GM23338 (cell line): ENCODE measurements around the gene SLC45A1. TPM values are rescaled to one million over a fixed set of nuclear protein-coding genes. Genes with fewer than 3 reads are reported as not detected.

Source experiments
- ATAC-seq: fragments of 200-7000 bp; cut with Tn5 transposase; 3 replicates; pipeline ENCODE4 v1.9.1; 2020
- DNase-seq: peaks from one replicate; pipeline ENCODE4 v3.0.0-alpha.2; 2015; ENCODE audit warnings: low spot score
- H2AFZ ChIP-seq: fragments of 200-600 bp; sonication (generic); 2 replicates; pipeline ENCODE4 v1.8.0; 2016; ENCODE audit warnings: antibody characterized with exemption, mild to moderate bottlenecking, moderate library complexity
- H3F3A ChIP-seq: fragments of 200-600 bp; sonication (generic); replicated peaks from 2 replicates; pipeline ENCODE4 v1.8.0; 2017; ENCODE audit warnings: antibody characterized with exemption, mixed run types, low read depth
- H3K27ac ChIP-seq: fragments of 200-600 bp; sonication (generic); 2 replicates; pipeline ENCODE4 v1.6.1; 2016; ENCODE audit warnings: low read depth
- H3K27me3 ChIP-seq: fragments of 200-600 bp; sonication (generic); 2 replicates; pipeline ENCODE4 v1.8.0; 2016; ENCODE audit warnings: mild to moderate bottlenecking, mixed run types, moderate library complexity; ENCODE audit not compliant: insufficient read depth
- H3K36me3 ChIP-seq: fragments of 200-600 bp; sonication (generic); 2 replicates; pipeline ENCODE4 v1.8.0; 2016; ENCODE audit warnings: mild to moderate bottlenecking; ENCODE audit not compliant: insufficient read depth
- H3K4me1 ChIP-seq: fragments of 200-600 bp; sonication (generic); 2 replicates; pipeline ENCODE4 v1.8.0; 2016; ENCODE audit warnings: mild to moderate bottlenecking, moderate library complexity; ENCODE audit not compliant: insufficient read depth
- H3K4me2 ChIP-seq: fragments of 200-600 bp; sonication (generic); 2 replicates; pipeline ENCODE4 v1.7.1; 2017; ENCODE audit warnings: mixed run types
- H3K4me3 ChIP-seq: fragments of 200-600 bp; sonication (generic); 2 replicates; pipeline ENCODE4 v1.6.1; 2016; ENCODE audit warnings: mixed run types
- H3K79me2 ChIP-seq: fragments of 200-600 bp; sonication (generic); replicated peaks from 2 replicates; pipeline ENCODE4 v1.8.0; 2017; ENCODE audit warnings: mild to moderate bottlenecking; ENCODE audit not compliant: insufficient read depth
- H3K9me2 ChIP-seq: fragments of 200-600 bp; sonication (generic); 2 replicates; pipeline ENCODE4 v1.8.0; 2017; ENCODE audit not compliant: insufficient read depth
- H4K20me1 ChIP-seq: fragments of 200-600 bp; sonication (generic); replicated peaks from 2 replicates; pipeline ENCODE4 v1.8.0; 2017; ENCODE audit warnings: mild to moderate bottlenecking; ENCODE audit not compliant: insufficient read depth
- H3K27ac Mint-ChIP-seq: 2 replicates; pipeline ENCODE4 v1.8.0; 2020; ENCODE audit warnings: inconsistent platforms, mild to moderate bottlenecking, moderate library complexity, mixed read lengths
- H3K27me3 Mint-ChIP-seq: 3 replicates; pipeline ENCODE4 v1.8.0; 2022; ENCODE audit warnings: low read depth, mild to moderate bottlenecking, moderate library complexity, mixed read lengths, inconsistent platforms; ENCODE audit not compliant: insufficient read depth, poor library complexity
- H3K36me3 Mint-ChIP-seq: 3 replicates; pipeline ENCODE4 v1.8.0; 2021; ENCODE audit warnings: low read depth, mild to moderate bottlenecking, inconsistent platforms, moderate library complexity, mixed read lengths
- H3K4me1 Mint-ChIP-seq: 3 replicates; pipeline ENCODE4 v1.8.0; 2020; ENCODE audit warnings: mild to moderate bottlenecking, inconsistent platforms, mixed read lengths
- H3K4me3 Mint-ChIP-seq: 3 replicates; pipeline ENCODE4 v1.8.0; 2021; ENCODE audit warnings: moderate library complexity, mild to moderate bottlenecking, inconsistent platforms, mixed read lengths
- H3K9me3 Mint-ChIP-seq: 3 replicates; pipeline ENCODE4 v1.8.0; 2020; ENCODE audit warnings: moderate library complexity, mild to moderate bottlenecking, inconsistent platforms, mixed read lengths
- CREB1 ChIP-seq: fragments of 250-450 bp; sonication (Bioruptor Pico); IDR thresholded peaks from 2 replicates; pipeline ENCODE4 v1.5.0; 2020; ENCODE audit warnings: low read depth, mild to moderate bottlenecking, moderate library complexity
- CTCF ChIP-seq, 2 experiments: fragments of 200-600 bp in 1 of 2; sonication (generic) in 1 of 2; conservative IDR thresholded peaks; 2 replicates each; pipeline versions ENCODE4 v1.5.1 to v1.6.1; 2016 to 2017; ENCODE audit warnings: antibody characterized with exemption in 2 of 2, low read depth in 2 of 2, mild to moderate bottlenecking in 2 of 2, moderate library complexity in 1 of 2
- ETS1 ChIP-seq: IDR thresholded peaks from 2 replicates; pipeline ENCODE4 v1.6.1; 2016; ENCODE audit warnings: antibody characterized with exemption
- EZH2 ChIP-seq: fragments of 200-600 bp; sonication (generic); IDR thresholded peaks from one replicate; pipeline ENCODE4 v1.8.0; 2017; ENCODE audit warnings: antibody characterized with exemption, mild to moderate bottlenecking, low read depth; ENCODE audit not compliant: unreplicated experiment
- EZH2phosphoT487 ChIP-seq: fragments of 200-600 bp; sonication (generic); IDR thresholded peaks from one replicate; pipeline ENCODE4 v1.8.1; 2018; ENCODE audit warnings: antibody characterized with exemption; ENCODE audit not compliant: unreplicated experiment
- JUNB ChIP-seq: IDR thresholded peaks from one replicate; pipeline ENCODE4 v1.6.1; 2016; ENCODE audit warnings: antibody characterized with exemption; ENCODE audit not compliant: unreplicated experiment
- NANOG ChIP-seq: IDR thresholded peaks from 2 replicates; pipeline ENCODE4 v1.6.1; 2016; ENCODE audit warnings: antibody characterized with exemption, borderline replicate concordance
- POLR2AphosphoS5 ChIP-seq: IDR thresholded peaks from 2 replicates; pipeline ENCODE4 v1.6.1; 2016; ENCODE audit warnings: antibody characterized with exemption, low read depth
- REST ChIP-seq: IDR thresholded peaks from one replicate; pipeline ENCODE4 v1.6.1; 2018; ENCODE audit warnings: antibody characterized with exemption; ENCODE audit not compliant: unreplicated experiment
- STAT1 ChIP-seq: IDR thresholded peaks from one replicate; pipeline ENCODE4 v1.6.1; 2016; ENCODE audit warnings: antibody characterized with exemption; ENCODE audit not compliant: unreplicated experiment
- ZNF114 ChIP-seq: fragments of 250-450 bp; sonication (Bioruptor Pico); IDR thresholded peaks from 2 replicates; pipeline ENCODE4 v1.5.0; 2020; ENCODE audit warnings: mild to moderate bottlenecking, moderate library complexity
- ZNF331 ChIP-seq: fragments of 250-450 bp; sonication (Bioruptor Pico); IDR thresholded peaks from 2 replicates; pipeline ENCODE4 v1.5.0; 2020; ENCODE audit warnings: low read depth, mild to moderate bottlenecking, moderate library complexity
- ZNF462 ChIP-seq: fragments of 250-450 bp; sonication (Bioruptor Pico); IDR thresholded peaks from 2 replicates; pipeline ENCODE4 v1.5.0; 2020; ENCODE audit warnings: mild to moderate bottlenecking, moderate library complexity
- polyA plus RNA-seq: library from polyadenylated mRNA; unstranded; fragments of >200 nt; fragmentation: Nextera tagmentation; extraction: Ambion mirVana; gene quantifications from 2 replicates; pipeline ENCODE4 v1.2.1, GENCODE V29; 2016
- total RNA-seq: library from RNA; depleted of rRNA; stranded (reverse); fragments of >200 nt; shearing (Covaris generic); gene quantifications from 2 replicates; pipeline ENCODE4 v1.2.3, GENCODE V29; 2014

Gene SLC45A1
- total and polyA plus RNA-seq, 2 experiments from 2014 or later: 1.3 to 2.3 TPM

DNA sequence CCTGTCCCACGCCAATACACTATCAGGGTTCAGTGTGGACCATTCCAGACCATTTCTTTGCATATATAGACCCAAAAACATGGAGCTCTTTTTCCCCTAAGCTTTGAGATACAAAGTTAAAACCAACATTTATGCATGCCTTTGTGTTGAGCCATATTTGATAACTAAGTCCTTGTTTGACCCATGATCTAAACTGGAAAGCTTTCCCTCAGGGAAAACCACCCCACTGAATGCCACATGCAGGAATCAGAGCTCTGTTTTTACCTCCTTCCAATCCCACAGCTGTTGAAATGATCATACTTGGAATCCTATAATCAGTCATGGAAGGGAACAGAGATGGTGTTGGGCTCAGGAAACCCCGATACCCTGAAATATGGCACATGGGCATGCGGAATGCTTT lies 14.8 kb upstream of the SLC45A1 start:
- no peaks in the 10 kb centered on the region for H3K36me3 Mint-ChIP-seq
- H3K79me2 ChIP-seq: no peaks in the 10 kb centered on the region
- no peak overlapping the region for H2AFZ ChIP-seq
- H3K27ac ChIP-seq: no peak overlapping the region
- peaks cover 10% of the 10 kb centered on the region for H3K4me1 ChIP-seq
- no peak overlapping the region for H3K27ac Mint-ChIP-seq
- H3K4me2 ChIP-seq: no peak overlapping the region
- TF ChIP-seq ETS1 (no peak), EZH2 (no peak), ZNF331 (CRISPR knock-in tag) (no peak), JUNB (no peak), EZH2phosphoT487 (no peak), NANOG (no peak), ZNF462 (CRISPR knock-in tag) (no peak), STAT1 (no peak), CTCF (conservative IDR thresholded peaks at IDR 0.05; ENCODE audit: low read depth in 2 of 2) (no peak), CREB1 (no peak), REST (no peak), POLR2AphosphoS5 (no peak), ZNF114 (CRISPR knock-in tag) (no peak)
- H3K36me3 ChIP-seq: no peaks in the 10 kb centered on the region
- peaks cover 18% of the 10 kb centered on the region for H3K4me1 Mint-ChIP-seq
- no peak overlapping the region for H3K4me3 Mint-ChIP-seq
- H4K20me1 ChIP-seq: no peaks in the 10 kb centered on the region
- ATAC-seq (no peak), DNase-seq (no peak)
- H3K9me3 Mint-ChIP-seq: no peaks in the 10 kb centered on the region
- H3F3A ChIP-seq: no peaks in the 10 kb centered on the region
- H3K27me3 Mint-ChIP-seq: peaks cover 6% of the 10 kb centered on the region
- no peaks in the 10 kb centered on the region for H3K27me3 ChIP-seq
- H3K4me3 ChIP-seq: no peak overlapping the region
- H3K9me2 ChIP-seq: 0 out of 2 replicates have a peak, but pooled peaks cover 3% of the 10 kb centered on the region
